K562 (cell line): Measurements from ENCODE around the gene RNF224. TPM values are rescaled to one million over a fixed set of nuclear protein-coding genes. Genes with fewer than 3 reads are reported as not detected.

Experiments
- CBFB ChIP-seq: sonication (generic); formaldehyde crosslinking; IDR thresholded peaks from 2 replicates; pipeline ENCODE4 v1.4.0; 2020; ENCODE audit warnings: mild to moderate bottlenecking, missing genetic modification reagents
- CREM ChIP-seq: IDR thresholded peaks from 2 replicates; pipeline ENCODE4 v1.6.1; 2014; ENCODE audit warnings: antibody characterized with exemption, low read depth
- DDX20 ChIP-seq: fragments of 450-650 bp; IDR thresholded peaks from 2 replicates; pipeline ENCODE4 v1.6.1; 2016; ENCODE audit warnings: missing genetic modification characterization, low read depth, mild to moderate bottlenecking, missing compliant biosample characterization, moderate library complexity
- GABPB1 ChIP-seq: sonication (generic); formaldehyde crosslinking; IDR thresholded peaks from 2 replicates; pipeline ENCODE4 v1.8.0; 2022; ENCODE audit warnings: mild to moderate bottlenecking, missing genetic modification reagents
- HEY1 ChIP-seq: fragments of 250-450 bp; sonication (Bioruptor Pico); IDR thresholded peaks from 2 replicates; pipeline ENCODE4 v1.5.0; 2020; ENCODE audit warnings: mild to moderate bottlenecking, moderate library complexity, borderline replicate concordance
- KDM5B ChIP-seq: fragments of 200-600 bp; sonication (generic); IDR thresholded peaks from 2 replicates; pipeline ENCODE4 v1.6.1; 2012; ENCODE audit warnings: low read depth, mild to moderate bottlenecking, moderate library complexity, low read length, control low read depth, inconsistent platforms; ENCODE audit not compliant: insufficient replicate concordance
- SPI1 ChIP-seq: IDR thresholded peaks from 2 replicates; pipeline ENCODE4 v1.6.1; 2011; ENCODE audit warnings: low read depth, low read length, control low read depth, borderline replicate concordance
- TOE1 ChIP-seq, 2 experiments: fragments of 450-650 bp in 1 of 2; sonication (generic) in 1 of 2; formaldehyde crosslinking in 1 of 2; IDR thresholded peaks; 2 replicates each; pipeline versions ENCODE4 v1.7.1 to v1.8.0; 2016 to 2022; ENCODE audit warnings: borderline replicate concordance in 2 of 2, mild to moderate bottlenecking in 2 of 2, antibody characterized with exemption in 1 of 2, inconsistent platforms in 1 of 2, low read depth in 1 of 2, missing genetic modification reagents in 1 of 2, moderate library complexity in 1 of 2
- ZFP30 ChIP-seq: fragments of 250-450 bp; sonication (Bioruptor Pico); IDR thresholded peaks from 2 replicates; pipeline ENCODE4 v1.8.0; 2022; ENCODE audit warnings: moderate library complexity, mild to moderate bottlenecking, inconsistent platforms, borderline replicate concordance
- ZKSCAN1 ChIP-seq: fragments of 150-350 bp; IDR thresholded peaks from 2 replicates; pipeline ENCODE4 v1.6.1; 2016; ENCODE audit warnings: low read depth, low read length
- ZNF12 ChIP-seq: sonication (generic); formaldehyde crosslinking; IDR thresholded peaks from 2 replicates; pipeline ENCODE4 v1.4.0; 2020; ENCODE audit warnings: mild to moderate bottlenecking, missing genetic modification reagents
- ZNF561 ChIP-seq: fragments of 450-650 bp; formaldehyde crosslinking; conservative IDR thresholded peaks from 2 replicates; pipeline ENCODE4 v1.4.0; 2020; ENCODE audit warnings: mild to moderate bottlenecking, moderate library complexity
- polyA plus RNA-seq, 8 experiments: library from polyadenylated mRNA; depleted of rRNA in 4 of 8; stranded (reverse) in 5 of 8; unstranded in 3 of 8; fragments of >200 nt; fragmentation: Nextera tagmentation in 2 of 8; fragmentation: Illumina TruSeq in 1 of 8; extraction: Ambion mirVana in 2 of 8; extraction: Trizol in 1 of 8; gene quantifications; 2 replicates each; pipeline versions ENCODE4 v1.2.1 to v1.2.3, GENCODE V29; 2011 to 2014; ENCODE audit warnings: inconsistent platforms in 1 of 8, missing spikeins in 1 of 8
- total RNA-seq, 7 experiments: library from RNA; depleted of rRNA in 6 of 7; stranded (reverse); fragments of >200 nt in 6 of 7; fragmentation: Illumina TruSeq in 2 of 7; extraction: Trizol in 2 of 7; gene quantifications; 2 replicates each; pipeline versions ENCODE4 v1.2.1 to v1.2.3, GENCODE V29; 2011 to 2021; ENCODE audit warnings: low replicate concordance in 1 of 7
- TF ChIP-seq, protein P1 (sequence below): fragments of 450-650 bp; IDR thresholded peaks from 2 replicates; pipeline ENCODE4 v1.6.1; 2017; ENCODE audit warnings: antibody characterized with exemption, mild to moderate bottlenecking
- TF ChIP-seq, protein P2 (sequence below): fragments of 250-450 bp; sonication (Bioruptor Pico); IDR thresholded peaks from 2 replicates; pipeline ENCODE4 v1.5.0; 2022; ENCODE audit warnings: mild to moderate bottlenecking
- TF ChIP-seq, protein P3 (sequence below): sonication (generic); formaldehyde crosslinking; IDR thresholded peaks from 2 replicates; pipeline ENCODE4 v1.8.0; 2022; ENCODE audit warnings: missing genetic modification reagents, mild to moderate bottlenecking, borderline replicate concordance
- TF ChIP-seq, protein P4 (sequence below): IDR thresholded peaks from 2 replicates; pipeline ENCODE4 v1.6.1; 2012; ENCODE audit warnings: low read depth, low read length, improper control_type of control experiment, borderline replicate concordance

RNF224 gene
- total and polyA plus RNA-seq, 9 of the 15 experiments (the other 6 are each of a cell fraction or from before 2014, with no cell fraction given) = not detected

DNA sequence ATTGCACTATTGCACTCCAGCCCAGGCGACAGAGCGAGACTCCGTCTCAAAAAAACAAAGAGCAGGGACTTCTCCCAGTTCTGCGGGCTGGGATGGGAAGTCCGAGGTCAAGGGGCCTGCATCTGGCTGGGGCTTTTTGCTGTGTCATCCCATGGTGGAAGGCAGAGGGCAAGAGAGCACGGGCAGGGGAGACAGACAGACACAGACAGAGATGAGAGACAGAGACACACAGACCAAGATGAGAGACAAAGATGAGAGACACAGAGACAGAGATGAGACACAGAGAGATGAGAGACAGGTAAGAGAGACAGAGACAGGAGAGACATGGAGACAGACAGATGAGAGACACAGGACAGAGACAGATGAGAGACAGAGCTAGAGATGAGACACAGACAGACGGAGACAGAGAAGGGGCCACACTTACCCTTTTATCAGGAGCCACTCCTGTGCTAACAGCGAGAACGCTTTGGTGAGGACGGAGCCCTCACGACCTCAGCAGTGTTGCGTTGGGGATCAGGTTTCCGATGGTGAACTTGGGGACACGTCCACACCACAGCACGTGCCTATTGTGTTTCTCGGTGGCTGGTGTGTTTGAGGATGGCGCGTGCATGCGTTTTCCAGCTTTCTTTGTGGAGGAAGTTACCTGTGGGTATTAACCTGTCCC, 41.4 kb downstream of the RNF224 start (continued):
- TF ChIP-seq, protein P1, sequence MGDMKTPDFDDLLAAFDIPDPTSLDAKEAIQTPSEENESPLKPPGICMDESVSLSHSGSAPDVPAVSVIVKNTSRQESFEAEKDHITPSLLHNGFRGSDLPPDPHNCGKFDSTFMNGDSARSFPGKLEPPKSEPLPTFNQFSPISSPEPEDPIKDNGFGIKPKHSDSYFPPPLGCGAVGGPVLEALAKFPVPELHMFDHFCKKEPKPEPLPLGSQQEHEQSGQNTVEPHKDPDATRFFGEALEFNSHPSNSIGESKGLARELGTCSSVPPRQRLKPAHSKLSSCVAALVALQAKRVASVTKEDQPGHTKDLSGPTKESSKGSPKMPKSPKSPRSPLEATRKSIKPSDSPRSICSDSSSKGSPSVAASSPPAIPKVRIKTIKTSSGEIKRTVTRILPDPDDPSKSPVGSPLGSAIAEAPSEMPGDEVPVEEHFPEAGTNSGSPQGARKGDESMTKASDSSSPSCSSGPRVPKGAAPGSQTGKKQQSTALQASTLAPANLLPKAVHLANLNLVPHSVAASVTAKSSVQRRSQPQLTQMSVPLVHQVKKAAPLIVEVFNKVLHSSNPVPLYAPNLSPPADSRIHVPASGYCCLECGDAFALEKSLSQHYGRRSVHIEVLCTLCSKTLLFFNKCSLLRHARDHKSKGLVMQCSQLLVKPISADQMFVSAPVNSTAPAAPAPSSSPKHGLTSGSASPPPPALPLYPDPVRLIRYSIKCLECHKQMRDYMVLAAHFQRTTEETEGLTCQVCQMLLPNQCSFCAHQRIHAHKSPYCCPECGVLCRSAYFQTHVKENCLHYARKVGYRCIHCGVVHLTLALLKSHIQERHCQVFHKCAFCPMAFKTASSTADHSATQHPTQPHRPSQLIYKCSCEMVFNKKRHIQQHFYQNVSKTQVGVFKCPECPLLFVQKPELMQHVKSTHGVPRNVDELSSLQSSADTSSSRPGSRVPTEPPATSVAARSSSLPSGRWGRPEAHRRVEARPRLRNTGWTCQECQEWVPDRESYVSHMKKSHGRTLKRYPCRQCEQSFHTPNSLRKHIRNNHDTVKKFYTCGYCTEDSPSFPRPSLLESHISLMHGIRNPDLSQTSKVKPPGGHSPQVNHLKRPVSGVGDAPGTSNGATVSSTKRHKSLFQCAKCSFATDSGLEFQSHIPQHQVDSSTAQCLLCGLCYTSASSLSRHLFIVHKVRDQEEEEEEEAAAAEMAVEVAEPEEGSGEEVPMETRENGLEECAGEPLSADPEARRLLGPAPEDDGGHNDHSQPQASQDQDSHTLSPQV = peak; percentile 83
- TF ChIP-seq CREM (0 out of 2 replicates have a peak, but pooled peaks have one; percentile 6), KDM5B (no peak), GABPB1 (CRISPR knock-in tag) (peak; percentile 17; the same call in 1 of the 2 replicates), ZNF561 (CRISPR knock-in tag) (no peak), SPI1 (peak; percentile 28; the same call in 1 of the 2 replicates), ZNF12 (CRISPR knock-in tag) (no peak), HEY1 (CRISPR knock-in tag) (no peak), CBFB (CRISPR knock-in tag) (no peak), ZFP30 (CRISPR knock-in tag) (no peak), DDX20 (tag) (no peak), TOE1 (IDR thresholded peaks at IDR 0.05; ENCODE audit: borderline replicate concordance) (peak; percentile 65; the same call in 1 of the 2 replicates), TOE1 (CRISPR knock-in tag; IDR thresholded peaks at IDR 0.05; ENCODE audit: borderline replicate concordance, low read depth) (no peak), ZKSCAN1 (no peak)
- TF ChIP-seq, protein P2, sequence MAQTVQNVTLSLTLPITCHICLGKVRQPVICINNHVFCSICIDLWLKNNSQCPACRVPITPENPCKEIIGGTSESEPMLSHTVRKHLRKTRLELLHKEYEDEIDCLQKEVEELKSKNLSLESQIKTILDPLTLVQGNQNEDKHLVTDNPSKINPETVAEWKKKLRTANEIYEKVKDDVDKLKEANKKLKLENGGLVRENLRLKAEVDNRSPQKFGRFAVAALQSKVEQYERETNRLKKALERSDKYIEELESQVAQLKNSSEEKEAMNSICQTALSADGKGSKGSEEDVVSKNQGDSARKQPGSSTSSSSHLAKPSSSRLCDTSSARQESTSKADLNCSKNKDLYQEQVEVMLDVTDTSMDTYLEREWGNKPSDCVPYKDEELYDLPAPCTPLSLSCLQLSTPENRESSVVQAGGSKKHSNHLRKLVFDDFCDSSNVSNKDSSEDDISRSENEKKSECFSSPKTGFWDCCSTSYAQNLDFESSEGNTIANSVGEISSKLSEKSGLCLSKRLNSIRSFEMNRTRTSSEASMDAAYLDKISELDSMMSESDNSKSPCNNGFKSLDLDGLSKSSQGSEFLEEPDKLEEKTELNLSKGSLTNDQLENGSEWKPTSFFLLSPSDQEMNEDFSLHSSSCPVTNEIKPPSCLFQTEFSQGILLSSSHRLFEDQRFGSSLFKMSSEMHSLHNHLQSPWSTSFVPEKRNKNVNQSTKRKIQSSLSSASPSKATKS (CRISPR knock-in tag) = no peak
- TF ChIP-seq, protein P3, sequence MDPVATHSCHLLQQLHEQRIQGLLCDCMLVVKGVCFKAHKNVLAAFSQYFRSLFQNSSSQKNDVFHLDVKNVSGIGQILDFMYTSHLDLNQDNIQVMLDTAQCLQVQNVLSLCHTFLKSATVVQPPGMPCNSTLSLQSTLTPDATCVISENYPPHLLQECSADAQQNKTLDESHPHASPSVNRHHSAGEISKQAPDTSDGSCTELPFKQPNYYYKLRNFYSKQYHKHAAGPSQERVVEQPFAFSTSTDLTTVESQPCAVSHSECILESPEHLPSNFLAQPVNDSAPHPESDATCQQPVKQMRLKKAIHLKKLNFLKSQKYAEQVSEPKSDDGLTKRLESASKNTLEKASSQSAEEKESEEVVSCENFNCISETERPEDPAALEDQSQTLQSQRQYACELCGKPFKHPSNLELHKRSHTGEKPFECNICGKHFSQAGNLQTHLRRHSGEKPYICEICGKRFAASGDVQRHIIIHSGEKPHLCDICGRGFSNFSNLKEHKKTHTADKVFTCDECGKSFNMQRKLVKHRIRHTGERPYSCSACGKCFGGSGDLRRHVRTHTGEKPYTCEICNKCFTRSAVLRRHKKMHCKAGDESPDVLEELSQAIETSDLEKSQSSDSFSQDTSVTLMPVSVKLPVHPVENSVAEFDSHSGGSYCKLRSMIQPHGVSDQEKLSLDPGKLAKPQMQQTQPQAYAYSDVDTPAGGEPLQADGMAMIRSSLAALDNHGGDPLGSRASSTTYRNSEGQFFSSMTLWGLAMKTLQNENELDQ = no peak
- TF ChIP-seq, protein P4, sequence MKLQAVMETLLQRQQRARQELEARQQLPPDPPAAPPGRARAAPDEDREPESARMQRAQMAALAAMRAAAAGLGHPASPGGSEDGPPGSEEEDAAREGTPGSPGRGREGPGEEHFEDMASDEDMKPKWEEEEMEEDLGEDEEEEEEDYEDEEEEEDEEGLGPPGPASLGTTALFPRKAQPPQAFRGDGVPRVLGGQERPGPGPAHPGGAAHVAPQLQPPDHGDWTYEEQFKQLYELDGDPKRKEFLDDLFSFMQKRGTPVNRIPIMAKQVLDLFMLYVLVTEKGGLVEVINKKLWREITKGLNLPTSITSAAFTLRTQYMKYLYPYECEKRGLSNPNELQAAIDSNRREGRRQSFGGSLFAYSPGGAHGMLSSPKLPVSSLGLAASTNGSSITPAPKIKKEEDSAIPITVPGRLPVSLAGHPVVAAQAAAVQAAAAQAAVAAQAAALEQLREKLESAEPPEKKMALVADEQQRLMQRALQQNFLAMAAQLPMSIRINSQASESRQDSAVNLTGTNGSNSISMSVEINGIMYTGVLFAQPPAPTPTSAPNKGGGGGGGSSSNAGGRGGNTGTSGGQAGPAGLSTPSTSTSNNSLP = no peak
